ENCODE measurements around the gene GABRB1.
"Not testable (repeated sequence)": the region's sequence is repeated elsewhere in the genome, so short reads cannot be mapped to it uniquely, and the experiment has no call there.

GABRB1 gene

DNA sequence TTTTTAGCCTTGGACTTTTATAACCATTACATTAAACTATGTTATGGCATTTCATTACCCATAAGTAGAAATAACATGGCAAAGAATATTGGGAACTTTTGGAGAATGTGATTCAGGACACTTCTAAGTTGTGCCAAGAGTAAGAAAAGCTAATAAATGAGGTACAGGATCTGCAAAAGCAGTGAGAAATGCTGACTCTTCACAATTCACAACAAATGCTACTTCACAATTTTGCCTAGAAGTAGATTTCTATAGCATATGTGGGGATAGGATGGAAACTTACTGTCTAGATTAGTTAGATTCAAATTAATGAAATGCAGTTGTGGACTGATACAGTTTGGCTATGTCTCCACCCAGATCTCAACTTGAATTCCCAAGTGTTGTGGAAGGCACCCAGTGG is 258.4 kb downstream of the GABRB1 start:
- no peak overlapping the region for H3K4me3 ChIP-seq (ENCODE audit: low read depth, low read length)
- TF ChIP-seq, protein P1, sequence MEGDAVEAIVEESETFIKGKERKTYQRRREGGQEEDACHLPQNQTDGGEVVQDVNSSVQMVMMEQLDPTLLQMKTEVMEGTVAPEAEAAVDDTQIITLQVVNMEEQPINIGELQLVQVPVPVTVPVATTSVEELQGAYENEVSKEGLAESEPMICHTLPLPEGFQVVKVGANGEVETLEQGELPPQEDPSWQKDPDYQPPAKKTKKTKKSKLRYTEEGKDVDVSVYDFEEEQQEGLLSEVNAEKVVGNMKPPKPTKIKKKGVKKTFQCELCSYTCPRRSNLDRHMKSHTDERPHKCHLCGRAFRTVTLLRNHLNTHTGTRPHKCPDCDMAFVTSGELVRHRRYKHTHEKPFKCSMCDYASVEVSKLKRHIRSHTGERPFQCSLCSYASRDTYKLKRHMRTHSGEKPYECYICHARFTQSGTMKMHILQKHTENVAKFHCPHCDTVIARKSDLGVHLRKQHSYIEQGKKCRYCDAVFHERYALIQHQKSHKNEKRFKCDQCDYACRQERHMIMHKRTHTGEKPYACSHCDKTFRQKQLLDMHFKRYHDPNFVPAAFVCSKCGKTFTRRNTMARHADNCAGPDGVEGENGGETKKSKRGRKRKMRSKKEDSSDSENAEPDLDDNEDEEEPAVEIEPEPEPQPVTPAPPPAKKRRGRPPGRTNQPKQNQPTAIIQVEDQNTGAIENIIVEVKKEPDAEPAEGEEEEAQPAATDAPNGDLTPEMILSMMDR (IDR thresholded peaks at IDR 0.05; ENCODE audit: borderline replicate concordance, insufficient read depth, low read depth, low read length): no peak

DNA sequence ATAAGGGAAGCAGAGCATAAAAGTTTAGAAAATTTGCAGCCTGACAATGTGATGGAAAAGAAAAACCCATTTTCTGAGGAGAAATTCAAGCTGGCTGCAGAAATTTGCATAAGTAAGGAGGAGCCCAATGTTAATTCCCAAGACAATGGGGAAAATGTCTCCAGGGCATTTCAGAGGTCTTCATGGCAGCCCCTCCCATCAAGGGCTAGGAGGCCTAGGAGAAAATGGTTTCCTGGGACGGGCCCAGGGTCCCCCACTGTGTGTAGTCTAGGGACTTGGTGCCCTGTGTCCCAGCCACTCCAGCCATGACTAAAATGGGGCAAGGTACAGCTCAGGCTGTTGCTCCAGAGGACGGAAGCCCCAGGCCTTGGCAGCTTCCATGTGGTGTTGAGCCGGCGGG is 259.5 kb downstream of the GABRB1 start:
- H3K4me3 ChIP-seq (ENCODE audit: low read depth, low read length): not testable (repeated sequence)

DNA sequence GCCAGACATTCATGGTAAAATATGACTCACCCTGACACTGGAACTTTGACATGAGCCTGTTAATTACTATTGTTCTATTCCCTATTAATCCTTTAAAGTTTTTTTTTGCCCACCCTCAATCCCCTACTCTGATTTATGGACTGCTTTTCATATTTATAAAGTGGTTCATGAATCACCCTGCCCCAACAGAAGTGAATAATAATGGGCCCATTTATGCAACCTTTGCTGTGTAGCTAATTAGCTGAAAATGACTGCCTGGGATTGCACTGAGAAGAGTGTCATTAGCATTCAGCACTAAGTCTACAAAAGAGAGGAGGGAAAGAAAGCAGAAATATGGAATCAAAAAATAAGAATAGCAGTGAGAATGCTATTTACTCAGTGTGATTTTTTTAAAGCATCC is 277.8 kb downstream of the GABRB1 start:
- TF ChIP-seq, protein P1 (IDR thresholded peaks at IDR 0.05; ENCODE audit: borderline replicate concordance, insufficient read depth, low read depth, low read length): no peak
- H3K4me3 ChIP-seq (ENCODE audit: low read depth, low read length): no peak overlapping the region

DNA sequence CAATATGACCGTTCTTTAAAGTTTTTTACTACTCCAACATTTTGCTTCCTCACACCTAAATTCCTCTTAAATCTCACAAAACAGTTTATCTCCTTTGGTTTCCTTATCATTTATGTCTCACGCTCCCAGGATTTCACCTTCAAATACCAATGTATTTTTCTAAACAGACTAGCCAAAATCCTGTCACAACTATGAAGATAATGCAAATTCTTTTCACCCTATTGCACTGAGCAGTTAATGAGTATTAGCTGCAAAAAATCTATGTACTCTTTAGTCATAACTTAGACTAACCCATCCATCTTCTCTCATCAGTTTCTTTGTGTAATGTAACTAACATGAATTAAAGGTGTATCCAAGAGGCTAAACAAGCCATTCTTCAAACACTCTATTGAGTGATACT is 280.8 kb downstream of the GABRB1 start:
- TF ChIP-seq, protein P1 (IDR thresholded peaks at IDR 0.05; ENCODE audit: borderline replicate concordance, insufficient read depth, low read depth, low read length): no peak
- H3K4me3 ChIP-seq (ENCODE audit: low read depth, low read length): no peak overlapping the region

DNA sequence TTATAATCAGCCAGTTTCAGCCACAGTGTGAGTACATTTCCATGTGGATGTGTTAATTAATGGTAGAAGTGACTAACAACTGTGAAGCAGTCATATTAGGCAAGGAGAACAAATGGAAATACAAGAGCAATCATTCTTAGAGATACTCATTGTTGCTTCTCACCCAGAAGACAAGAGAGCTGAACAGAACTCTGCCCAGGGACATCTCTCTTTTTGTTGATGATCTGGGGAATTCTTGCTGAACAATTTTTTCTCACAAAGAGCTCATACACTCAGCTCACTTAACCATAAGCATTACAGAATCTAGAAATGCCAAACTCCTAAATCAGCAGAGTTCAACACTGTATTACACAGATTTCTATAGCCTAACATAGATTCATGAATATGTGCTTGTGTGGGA is 282.0 kb downstream of the GABRB1 start:
- TF ChIP-seq, protein P1 (IDR thresholded peaks at IDR 0.05; ENCODE audit: borderline replicate concordance, insufficient read depth, low read depth, low read length): no peak

DNA sequence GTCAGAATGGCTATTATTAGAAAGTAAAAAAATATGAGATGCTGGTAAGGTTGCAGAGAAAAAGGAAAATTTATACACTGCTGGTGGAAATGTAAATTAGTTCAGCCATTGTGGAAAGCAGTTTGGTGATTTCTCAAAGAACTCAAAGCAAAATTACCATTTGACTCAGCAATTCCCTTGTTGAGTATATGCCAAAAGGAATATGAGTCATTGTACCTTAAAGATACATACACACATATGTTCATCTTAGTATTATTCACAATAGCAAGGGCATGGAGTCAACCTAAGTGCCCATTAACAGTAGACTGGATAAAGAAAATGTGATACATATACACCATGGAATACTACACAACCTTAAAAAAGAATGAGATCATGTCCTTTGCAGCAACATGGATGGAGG is 284.0 kb downstream of the GABRB1 start:
- TF ChIP-seq, protein P1 (IDR thresholded peaks at IDR 0.05; ENCODE audit: borderline replicate concordance, insufficient read depth, low read depth, low read length): no peak

More for the DNA sequence above, 282.0 kb downstream of the GABRB1 start:
- no peak overlapping the region for H3K4me3 ChIP-seq (ENCODE audit: low read depth, low read length)

DNA sequence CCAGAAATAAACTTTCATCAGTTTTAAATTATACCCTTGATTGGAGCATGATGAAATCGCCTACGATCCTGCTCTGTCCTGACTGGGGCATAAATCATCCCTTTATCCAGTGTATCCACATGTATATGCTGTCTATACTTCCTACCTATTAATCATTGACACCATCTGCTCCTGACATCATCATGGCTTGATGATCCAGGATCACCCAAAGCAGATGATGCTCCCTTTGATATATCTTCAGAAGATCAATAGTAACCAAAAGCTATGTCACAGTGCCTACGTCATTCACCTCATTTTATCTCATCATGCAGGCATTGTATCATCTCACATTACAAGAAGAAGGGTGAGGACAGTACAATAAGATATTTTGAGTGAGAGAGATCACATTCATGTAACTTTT is 294.7 kb downstream of the GABRB1 start:
- TF ChIP-seq, protein P1 (IDR thresholded peaks at IDR 0.05; ENCODE audit: borderline replicate concordance, insufficient read depth, low read depth, low read length): no peak
- H3K4me3 ChIP-seq (ENCODE audit: low read depth, low read length): no peak overlapping the region

More for the DNA sequence above, 284.0 kb downstream of the GABRB1 start:
- no peak overlapping the region for H3K4me3 ChIP-seq (ENCODE audit: low read depth, low read length)

DNA sequence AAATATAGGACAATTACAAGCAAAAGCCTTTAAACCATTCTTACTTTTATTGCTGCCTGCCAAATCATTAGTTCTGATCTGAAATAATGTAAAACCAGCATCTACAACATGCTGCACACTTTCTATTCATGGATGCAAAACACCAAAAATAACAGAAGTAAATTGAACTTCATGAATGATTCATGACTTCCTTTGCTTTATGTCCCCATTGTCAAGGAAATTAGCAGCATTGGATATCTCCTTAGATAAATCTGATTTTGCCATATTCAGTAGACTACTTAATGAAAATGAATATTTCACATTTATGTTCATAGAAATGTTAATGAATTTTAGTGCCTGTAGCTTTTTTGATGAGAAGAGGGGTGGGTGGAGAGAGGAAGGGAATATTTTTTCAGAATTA is 299.5 kb downstream of the GABRB1 start:
- H3K4me3 ChIP-seq (ENCODE audit: low read depth, low read length): no peak overlapping the region
- TF ChIP-seq, protein P1 (IDR thresholded peaks at IDR 0.05; ENCODE audit: borderline replicate concordance, insufficient read depth, low read depth, low read length): no peak

Measured in GM12875 (cell line).